GM12864 (cell line): Measurements from ENCODE around the gene CFD.

Experiments
- DNase-seq: peaks from one replicate; pipeline ENCODE4 v3.0.0-alpha.2; 2011; ENCODE audit warnings: low read depth
- H3K4me3 ChIP-seq: 2 replicates; pipeline ENCODE4 v1.5.1; 2011; ENCODE audit warnings: mild to moderate bottlenecking, low read depth, low read length, control low read depth
- TF ChIP-seq, protein P1 (sequence below): IDR thresholded peaks from 2 replicates; pipeline ENCODE4 v1.5.1; 2011; ENCODE audit warnings: low read depth, mild to moderate bottlenecking, moderate library complexity, low read length, control low read depth, inconsistent platforms; ENCODE audit errors: missing control alignments

Gene CFD

DNA sequence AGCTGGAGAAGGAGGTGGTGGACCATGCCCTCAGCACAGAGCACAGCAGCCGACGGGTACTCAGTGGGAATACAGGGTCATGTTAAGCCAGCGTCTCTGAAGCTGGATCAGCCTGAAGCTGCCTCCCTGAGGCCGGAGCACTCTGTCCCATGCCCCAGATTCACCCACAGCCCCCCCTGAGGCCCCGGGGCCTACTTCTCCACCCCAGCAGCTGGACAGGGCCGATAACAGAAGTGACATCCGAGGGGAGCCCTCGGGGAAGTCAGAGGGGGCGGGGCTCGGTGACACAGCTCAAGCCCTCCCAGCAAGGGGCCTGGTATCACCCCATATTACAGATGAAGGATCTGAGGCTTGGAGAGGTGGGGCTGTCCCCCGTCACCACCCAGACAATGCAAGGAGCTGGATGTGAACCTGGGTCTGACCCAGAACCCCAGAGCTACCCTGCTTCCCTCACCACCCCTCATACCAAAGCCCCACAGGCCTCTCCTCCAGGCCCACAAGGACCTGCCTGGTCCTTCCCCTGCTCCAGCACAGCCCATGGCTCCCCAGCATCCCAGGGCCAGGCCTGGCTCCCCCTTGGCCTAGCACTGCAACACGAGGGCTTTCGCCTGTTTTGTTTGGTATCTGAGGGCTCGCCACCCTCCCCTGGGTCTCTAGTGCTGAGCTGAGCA is 47.9 kb downstream of the CFD start:
- TF ChIP-seq, protein P1, sequence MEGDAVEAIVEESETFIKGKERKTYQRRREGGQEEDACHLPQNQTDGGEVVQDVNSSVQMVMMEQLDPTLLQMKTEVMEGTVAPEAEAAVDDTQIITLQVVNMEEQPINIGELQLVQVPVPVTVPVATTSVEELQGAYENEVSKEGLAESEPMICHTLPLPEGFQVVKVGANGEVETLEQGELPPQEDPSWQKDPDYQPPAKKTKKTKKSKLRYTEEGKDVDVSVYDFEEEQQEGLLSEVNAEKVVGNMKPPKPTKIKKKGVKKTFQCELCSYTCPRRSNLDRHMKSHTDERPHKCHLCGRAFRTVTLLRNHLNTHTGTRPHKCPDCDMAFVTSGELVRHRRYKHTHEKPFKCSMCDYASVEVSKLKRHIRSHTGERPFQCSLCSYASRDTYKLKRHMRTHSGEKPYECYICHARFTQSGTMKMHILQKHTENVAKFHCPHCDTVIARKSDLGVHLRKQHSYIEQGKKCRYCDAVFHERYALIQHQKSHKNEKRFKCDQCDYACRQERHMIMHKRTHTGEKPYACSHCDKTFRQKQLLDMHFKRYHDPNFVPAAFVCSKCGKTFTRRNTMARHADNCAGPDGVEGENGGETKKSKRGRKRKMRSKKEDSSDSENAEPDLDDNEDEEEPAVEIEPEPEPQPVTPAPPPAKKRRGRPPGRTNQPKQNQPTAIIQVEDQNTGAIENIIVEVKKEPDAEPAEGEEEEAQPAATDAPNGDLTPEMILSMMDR, result no peak
- no peak overlapping the region for H3K4me3 ChIP-seq
- DNase-seq, result no peak

- TF ChIP-seq, protein P1, result no peak
- no peak for DNase-seq
- no peak overlapping the region; the same call in 1 of the 2 replicates for H3K4me3 ChIP-seq
Observed at GRCh38 chr19:911197-912033, 52.0 kb downstream of the CFD start.

- TF ChIP-seq, protein P1, result no peak
- no peak for DNase-seq
- peak overlapping the region; percentile 72 for H3K4me3 ChIP-seq
Observed at GRCh38 chr19:912181-913079, 53.0 kb downstream of the CFD start.
